GM12878 (cell line): Measurements from ENCODE around the gene SLC12A1. TPM values are rescaled to one million over a fixed set of nuclear protein-coding genes. Genes with fewer than 3 reads are reported as not detected.

Experiments
- ATAC-seq: fragments of 200-7000 bp; cut with Tn5 transposase; 3 replicates; pipeline ENCODE4 v1.9.1; 2020; ENCODE audit warnings: mild to moderate bottlenecking, moderate library complexity
- BruUV-seq: library from RNA; stranded (reverse); fragments of 400-500 nt; replicated peaks from 2 replicates; lab custom pipeline; 2021; lab: Mats Ljungman, UMichigan
- CTCF ChIA-PET: fragments of 300-600 bp; sonication (Branson Sonifier 250); formaldehyde crosslinking; extraction: SDS; loops from one replicate; lab custom pipeline; 2021; ENCODE audit warnings: inconsistent platforms; lab: Yijun Ruan, JAX
- POLR2A ChIA-PET: fragments of 350-600 bp; formaldehyde crosslinking; extraction: SDS; loops from one replicate; lab custom pipeline; 2021; ENCODE audit warnings: inconsistent platforms; lab: Charles Lee
- RAD21 ChIA-PET: fragments of 300-600 bp; sonication (Branson Sonifier 250); formaldehyde crosslinking; loops from one replicate; lab custom pipeline; 2023; ENCODE audit warnings: antibody characterized with exemption; ENCODE audit not compliant: unreplicated experiment; lab: Charles Lee
- SMC1A ChIA-PET: fragments of 300-600 bp; sonication (Branson Sonifier 250); formaldehyde crosslinking; loops from one replicate; lab custom pipeline; 2023; ENCODE audit not compliant: unreplicated experiment, uncharacterized antibody; lab: Charles Lee
- DNase-seq: peaks from one replicate; pipeline ENCODE4 v3.0.0-alpha.2; 2011; ENCODE audit warnings: low read depth, low spot score
- FAIRE-seq: peaks from 3 replicates; lab custom pipeline; 2011; peaks lifted over from hg19 to GRCh38; lab: Jason Lieb, UNC
- H2AFZ ChIP-seq: 2 replicates; pipeline ENCODE4 v1.6.0; 2011; ENCODE audit warnings: low read depth, low read length, control low read depth; ENCODE audit not compliant: control insufficient read depth
- H3K27ac ChIP-seq: 2 replicates; pipeline ENCODE4 v1.5.1; 2011; ENCODE audit warnings: control low read depth; ENCODE audit not compliant: control insufficient read depth, insufficient read depth
- H3K27me3 ChIP-seq, 2 experiments: replicated peaks in 1 of 2; 2 replicates each; pipeline versions ENCODE4 v1.6.0 to v1.6.1; 2011; ENCODE audit warnings: low read length in 1 of 2; ENCODE audit not compliant: control insufficient read depth in 2 of 2, insufficient read depth in 2 of 2
- H3K36me3 ChIP-seq, 2 experiments: 2 replicates each; pipeline ENCODE4 v1.5.1; 2011; ENCODE audit warnings: low read length in 1 of 2; ENCODE audit not compliant: control insufficient read depth in 2 of 2, insufficient read depth in 2 of 2
- H3K4me1 ChIP-seq: 2 replicates; pipeline ENCODE4 v1.6.1; 2011; ENCODE audit warnings: mild to moderate bottlenecking, low read length, moderate library complexity, mixed read lengths; ENCODE audit not compliant: control insufficient read depth, insufficient read depth
- H3K4me2 ChIP-seq: 2 replicates; pipeline ENCODE4 v1.6.0; 2011; ENCODE audit warnings: control low read depth; ENCODE audit not compliant: control insufficient read depth, insufficient read depth
- H3K4me3 ChIP-seq: fragments of 200-600 bp; sonication (generic); 2 replicates; pipeline ENCODE4 v1.5.1; 2016
- H3K79me2 ChIP-seq: 2 replicates; pipeline ENCODE4 v1.6.0; 2011; ENCODE audit warnings: low read length; ENCODE audit not compliant: control insufficient read depth, insufficient read depth
- H3K9ac ChIP-seq: 2 replicates; pipeline ENCODE4 v1.8.0; 2011; ENCODE audit warnings: low read length, control low read depth, mixed read lengths; ENCODE audit not compliant: control insufficient read depth, insufficient read depth
- H3K9me3 ChIP-seq: replicated peaks from 3 replicates; pipeline ENCODE4 v1.5.1; 2011; ENCODE audit warnings: mild to moderate bottlenecking, low read length; ENCODE audit not compliant: control insufficient read depth, insufficient read depth
- H4K20me1 ChIP-seq: 2 replicates; pipeline ENCODE4 v1.6.0; 2011; ENCODE audit not compliant: control insufficient read depth, insufficient read depth
- BHLHE40 ChIP-seq, 2 experiments: fragments of 450-650 bp in 1 of 2; IDR thresholded peaks; 2 replicates each; pipeline ENCODE4 v1.6.1; 2011 to 2017; ENCODE audit warnings: low read depth in 2 of 2, borderline replicate concordance in 1 of 2, improper control_type of control experiment in 1 of 2, low read length in 1 of 2, mild to moderate bottlenecking in 1 of 2
- E2F4 ChIP-seq: IDR thresholded peaks from 2 replicates; pipeline ENCODE4 v1.6.1; 2012; ENCODE audit warnings: low read depth, low read length, improper control_type of control experiment
- MEF2B ChIP-seq: fragments of 450-650 bp; IDR thresholded peaks from 2 replicates; pipeline ENCODE4 v1.6.1; 2018; ENCODE audit warnings: mild to moderate bottlenecking, moderate library complexity; ENCODE audit not compliant: partially characterized antibody, poor library complexity, severe bottlenecking
- POLR2AphosphoS2 ChIP-seq: IDR thresholded peaks from 2 replicates; pipeline ENCODE4 v1.6.1; 2011; ENCODE audit warnings: low read depth, mild to moderate bottlenecking, low read length, improper control_type of control experiment, moderate library complexity
- RB1 ChIP-seq: fragments of 450-650 bp; formaldehyde crosslinking; IDR thresholded peaks from 2 replicates; pipeline ENCODE4 v1.6.1; 2017; ENCODE audit warnings: mild to moderate bottlenecking, borderline replicate concordance
- RFX5 ChIP-seq: IDR thresholded peaks from 2 replicates; pipeline ENCODE4 v1.6.1; 2011; ENCODE audit warnings: low read depth, low read length, improper control_type of control experiment
- SIX5 ChIP-seq: IDR thresholded peaks from 2 replicates; pipeline ENCODE4 v1.6.1; 2011; ENCODE audit warnings: mild to moderate bottlenecking, low read depth, low read length, moderate library complexity; ENCODE audit not compliant: severe bottlenecking
- SUPT20H ChIP-seq: IDR thresholded peaks from 2 replicates; pipeline ENCODE4 v1.6.1; 2011; ENCODE audit warnings: low read depth, mild to moderate bottlenecking, low read length, moderate library complexity, borderline replicate concordance; ENCODE audit not compliant: control insufficient read depth
- YBX1 ChIP-seq: fragments of 450-650 bp; IDR thresholded peaks from 2 replicates; pipeline ENCODE4 v1.6.1; 2016; ENCODE audit warnings: antibody characterized with exemption
- ZBTB11 ChIP-seq: fragments of 450-650 bp; formaldehyde crosslinking; IDR thresholded peaks from 2 replicates; pipeline ENCODE4 v1.5.0; 2022; ENCODE audit warnings: mild to moderate bottlenecking, missing genetic modification characterization
- WGBS: methylation state at CpG from one replicate; pipeline ENCODE4 v1.1.6; 2016; ENCODE audit warnings: low lambda C conversion rate; ENCODE audit not compliant: insufficient replicate concordance, insufficient coverage; ENCODE audit errors: missing lambda C conversion rate; 5-methylcytosine and 5-hydroxymethylcytosine counted together
- in situ Hi-C: fragments of 300-500 bp; cut with MboI; formaldehyde crosslinking; loops from 9 replicates; pipeline ENCODE4 v1.14.3; 2018; ENCODE audit warnings: mixed read lengths
- intact Hi-C: fragments of 100-400 bp; cut with micrococcal nuclease; formaldehyde crosslinking; loops from one replicate; pipeline ENCODE4 v1.14.2; 2022; ENCODE audit not compliant: unreplicated experiment
- polyA plus RNA-seq, 11 experiments: library from polyadenylated mRNA; depleted of rRNA in 4 of 11; unstranded in 6 of 11; stranded (reverse) in 5 of 11; fragments of >200 nt; fragmentation: Nextera tagmentation in 4 of 11; fragmentation: Illumina TruSeq in 1 of 11; extraction: Ambion mirVana in 4 of 11; extraction: Trizol in 1 of 11; gene quantifications; 1 replicate in 1 of 11; 2 replicates in 10 of 11; pipeline versions ENCODE4 v1.2.1 to v1.2.3, GENCODE V29; 2011 to 2016; ENCODE audit warnings: inconsistent platforms in 2 of 11, missing spikeins in 2 of 11, low read depth in 1 of 11
- total RNA-seq, 4 experiments: library from RNA; depleted of rRNA in 3 of 4; stranded (reverse); fragments of >200 nt in 3 of 4; fragmentation: Illumina TruSeq in 1 of 4; extraction: Trizol in 1 of 4; gene quantifications; 2 replicates each; pipeline versions ENCODE4 v1.2.1 to v1.2.3, GENCODE V29; 2013 to 2021
- TF ChIP-seq, protein P1 (sequence below): fragments of 450-650 bp; IDR thresholded peaks from 2 replicates; pipeline ENCODE4 v1.6.1; 2018; ENCODE audit warnings: borderline replicate concordance, mild to moderate bottlenecking; ENCODE audit not compliant: partially characterized antibody
- TF ChIP-seq, protein P2 (sequence below): fragments of 450-650 bp; IDR thresholded peaks from 2 replicates; pipeline ENCODE4 v1.6.1; 2018; ENCODE audit warnings: mild to moderate bottlenecking, low read depth, moderate library complexity; ENCODE audit not compliant: partially characterized antibody

Gene SLC12A1
- total and polyA plus RNA-seq, 10 of the 15 experiments (the other 5 are each of a cell fraction or from before 2014, with no cell fraction given) = under 0.01 TPM; not detected in 9

- H3K9ac ChIP-seq = no peak overlapping the region
- POLR2A ChIA-PET = no interaction called here
- FAIRE-seq (no peak), DNase-seq (no peak), ATAC-seq (no peak)
- no peak overlapping the region for H3K4me3 ChIP-seq
- intact Hi-C loops (no loop called here), in situ Hi-C loops (loop anchor here (25.0 kb wide), 1 partner anchor 644 kb away; the partner anchor contains the start of gene CEP152)
- 63% methylated on average over 3 of the region's 3 CpGs for WGBS
- peaks cover 0 to 13% of the 10 kb centered on the region in 2 experiments; a peak in 2 of 4 replicates for H3K36me3 ChIP-seq
- H3K4me2 ChIP-seq = no peak overlapping the region
- H3K27ac ChIP-seq = no peak overlapping the region
- SMC1A ChIA-PET = interaction anchor here (2.5 kb wide), 1 partner anchor 9 kb away, joined by 8 read pairs; the partner anchor contains the start of gene MYEF2
- no peak overlapping the region for H2AFZ ChIP-seq
- H3K4me1 ChIP-seq = no peaks in the 10 kb centered on the region
- BruUV-seq = no TSS peak
- CTCF ChIA-PET = no interaction called here
- peaks cover 15% of the 10 kb centered on the region for H3K79me2 ChIP-seq
- peaks cover 3% of the 10 kb centered on the region; the same call in 2 of the 3 replicates for H3K9me3 ChIP-seq
- H3K27me3 ChIP-seq = no peaks in the 10 kb centered on the region
- RAD21 ChIA-PET = no interaction called here
- H4K20me1 ChIP-seq = no peaks in the 10 kb centered on the region
- TF ChIP-seq MEF2B (no peak), SUPT20H (no peak), POLR2AphosphoS2 (no peak), BHLHE40 (IDR thresholded peaks at IDR 0.05; ENCODE audit: borderline replicate concordance in 1 of 2, low read depth in 2 of 2, low read length in 1 of 2) (no peak), E2F4 (no peak), RB1 (no peak), YBX1 (no peak), ZBTB11 (no peak), RFX5 (no peak), SIX5 (no peak)
- TF ChIP-seq, protein P1, sequence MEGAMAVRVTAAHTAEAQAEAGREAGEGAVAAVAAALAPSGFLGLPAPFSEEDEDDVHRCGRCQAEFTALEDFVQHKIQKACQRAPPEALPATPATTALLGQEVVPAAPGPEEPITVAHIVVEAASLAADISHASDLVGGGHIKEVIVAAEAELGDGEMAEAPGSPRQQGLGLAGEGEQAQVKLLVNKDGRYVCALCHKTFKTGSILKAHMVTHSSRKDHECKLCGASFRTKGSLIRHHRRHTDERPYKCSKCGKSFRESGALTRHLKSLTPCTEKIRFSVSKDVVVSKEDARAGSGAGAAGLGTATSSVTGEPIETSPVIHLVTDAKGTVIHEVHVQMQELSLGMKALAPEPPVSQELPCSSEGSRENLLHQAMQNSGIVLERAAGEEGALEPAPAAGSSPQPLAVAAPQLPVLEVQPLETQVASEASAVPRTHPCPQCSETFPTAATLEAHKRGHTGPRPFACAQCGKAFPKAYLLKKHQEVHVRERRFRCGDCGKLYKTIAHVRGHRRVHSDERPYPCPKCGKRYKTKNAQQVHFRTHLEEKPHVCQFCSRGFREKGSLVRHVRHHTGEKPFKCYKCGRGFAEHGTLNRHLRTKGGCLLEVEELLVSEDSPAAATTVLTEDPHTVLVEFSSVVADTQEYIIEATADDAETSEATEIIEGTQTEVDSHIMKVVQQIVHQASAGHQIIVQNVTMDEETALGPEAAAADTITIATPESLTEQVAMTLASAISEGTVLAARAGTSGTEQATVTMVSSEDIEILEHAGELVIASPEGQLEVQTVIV = no peak
- TF ChIP-seq, protein P2, sequence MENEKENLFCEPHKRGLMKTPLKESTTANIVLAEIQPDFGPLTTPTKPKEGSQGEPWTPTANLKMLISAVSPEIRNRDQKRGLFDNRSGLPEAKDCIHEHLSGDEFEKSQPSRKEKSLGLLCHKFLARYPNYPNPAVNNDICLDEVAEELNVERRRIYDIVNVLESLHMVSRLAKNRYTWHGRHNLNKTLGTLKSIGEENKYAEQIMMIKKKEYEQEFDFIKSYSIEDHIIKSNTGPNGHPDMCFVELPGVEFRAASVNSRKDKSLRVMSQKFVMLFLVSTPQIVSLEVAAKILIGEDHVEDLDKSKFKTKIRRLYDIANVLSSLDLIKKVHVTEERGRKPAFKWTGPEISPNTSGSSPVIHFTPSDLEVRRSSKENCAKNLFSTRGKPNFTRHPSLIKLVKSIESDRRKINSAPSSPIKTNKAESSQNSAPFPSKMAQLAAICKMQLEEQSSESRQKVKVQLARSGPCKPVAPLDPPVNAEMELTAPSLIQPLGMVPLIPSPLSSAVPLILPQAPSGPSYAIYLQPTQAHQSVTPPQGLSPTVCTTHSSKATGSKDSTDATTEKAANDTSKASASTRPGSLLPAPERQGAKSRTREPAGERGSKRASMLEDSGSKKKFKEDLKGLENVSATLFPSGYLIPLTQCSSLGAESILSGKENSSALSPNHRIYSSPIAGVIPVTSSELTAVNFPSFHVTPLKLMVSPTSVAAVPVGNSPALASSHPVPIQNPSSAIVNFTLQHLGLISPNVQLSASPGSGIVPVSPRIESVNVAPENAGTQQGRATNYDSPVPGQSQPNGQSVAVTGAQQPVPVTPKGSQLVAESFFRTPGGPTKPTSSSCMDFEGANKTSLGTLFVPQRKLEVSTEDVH = no peak
These were observed 37.5 kb upstream of the SLC12A1 start for GRCh38 chr15:48168616-48169015.
